ENCODE data around the gene TMEM192.
"Not testable (repeated sequence)": the region's sequence is repeated elsewhere in the genome, so short reads cannot be mapped to it uniquely, and the experiment has no call there.

- not testable (repeated sequence) for TF ChIP-seq SOX6 (IDR thresholded peaks at IDR 0.05); SOX6 (CRISPR knock-in tag; IDR thresholded peaks at IDR 0.05); YY1 (IDR thresholded peaks at IDR 0.05; ENCODE audit: insufficient read depth, insufficient replicate concordance, low read depth, low read length); ZNF124 (CRISPR knock-in tag; IDR thresholded peaks at IDR 0.05); ZNF547 (CRISPR knock-in tag; IDR thresholded peaks at IDR 0.05); BCL3 (CRISPR knock-in tag; IDR thresholded peaks at IDR 0.05); RFX5 (IDR thresholded peaks at IDR 0.05; ENCODE audit: low read depth, low read length); CREM (IDR thresholded peaks at IDR 0.05); CREM (CRISPR knock-in tag; IDR thresholded peaks at IDR 0.05); RARG (CRISPR knock-in tag; IDR thresholded peaks at IDR 0.05; ENCODE audit: low read depth); RFXAP (CRISPR knock-in tag; IDR thresholded peaks at IDR 0.05; ENCODE audit: borderline replicate concordance); ZBTB14 (CRISPR knock-in tag; IDR thresholded peaks at IDR 0.05)
These were observed 86.9 kb downstream of the TMEM192 start for GRCh38 chr4:165025782-165026181.

All from HepG2 (cell line).